AG09309 (cell line): ENCODE results near the gene CDC42SE1.

ENCODE experiments used
- DNase-seq: peaks from one replicate; pipeline ENCODE4 v3.0.0-alpha.2; 2010; ENCODE audit warnings: low read depth
- H3K4me3 ChIP-seq: 2 replicates; pipeline ENCODE4 v1.5.1; 2011; ENCODE audit warnings: mild to moderate bottlenecking, low read depth, low read length, moderate library complexity; ENCODE audit not compliant: control insufficient read depth
- TF ChIP-seq, protein P1 (sequence below): IDR thresholded peaks from 2 replicates; pipeline ENCODE4 v1.5.1; 2011; ENCODE audit warnings: mild to moderate bottlenecking, low read depth, low read length, inconsistent platforms; ENCODE audit not compliant: insufficient read depth, control insufficient read depth; ENCODE audit errors: missing control alignments

CDC42SE1 gene

DNA sequence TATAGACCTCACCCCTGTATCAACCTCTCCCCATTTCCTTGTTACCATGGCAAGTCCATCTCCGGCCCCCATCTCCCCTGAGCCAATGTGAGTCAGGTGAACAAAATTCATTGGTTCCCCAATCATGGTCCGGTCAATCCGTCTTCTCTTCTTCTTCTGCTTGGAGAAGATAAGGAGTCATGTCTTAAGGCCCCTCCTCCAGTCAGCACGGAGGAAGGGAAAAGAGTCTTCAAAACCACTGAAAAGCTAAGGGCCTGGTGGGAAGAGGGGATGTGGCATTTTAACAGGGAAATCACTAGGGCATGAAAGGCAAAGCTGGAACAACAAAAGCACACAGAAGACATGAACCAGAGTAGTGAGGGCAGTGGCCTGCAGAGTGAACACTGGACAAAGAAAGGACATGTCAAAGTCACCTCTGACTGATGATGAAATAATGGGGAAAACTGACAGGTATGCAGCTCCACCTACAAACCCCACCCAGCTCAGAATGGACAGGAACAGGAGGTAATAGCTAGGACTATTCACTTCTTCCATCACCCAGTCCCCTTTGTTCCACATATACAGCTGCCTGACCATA lies 4.4 kb downstream of the CDC42SE1 start:
- no peak for DNase-seq
- TF ChIP-seq, protein P1, sequence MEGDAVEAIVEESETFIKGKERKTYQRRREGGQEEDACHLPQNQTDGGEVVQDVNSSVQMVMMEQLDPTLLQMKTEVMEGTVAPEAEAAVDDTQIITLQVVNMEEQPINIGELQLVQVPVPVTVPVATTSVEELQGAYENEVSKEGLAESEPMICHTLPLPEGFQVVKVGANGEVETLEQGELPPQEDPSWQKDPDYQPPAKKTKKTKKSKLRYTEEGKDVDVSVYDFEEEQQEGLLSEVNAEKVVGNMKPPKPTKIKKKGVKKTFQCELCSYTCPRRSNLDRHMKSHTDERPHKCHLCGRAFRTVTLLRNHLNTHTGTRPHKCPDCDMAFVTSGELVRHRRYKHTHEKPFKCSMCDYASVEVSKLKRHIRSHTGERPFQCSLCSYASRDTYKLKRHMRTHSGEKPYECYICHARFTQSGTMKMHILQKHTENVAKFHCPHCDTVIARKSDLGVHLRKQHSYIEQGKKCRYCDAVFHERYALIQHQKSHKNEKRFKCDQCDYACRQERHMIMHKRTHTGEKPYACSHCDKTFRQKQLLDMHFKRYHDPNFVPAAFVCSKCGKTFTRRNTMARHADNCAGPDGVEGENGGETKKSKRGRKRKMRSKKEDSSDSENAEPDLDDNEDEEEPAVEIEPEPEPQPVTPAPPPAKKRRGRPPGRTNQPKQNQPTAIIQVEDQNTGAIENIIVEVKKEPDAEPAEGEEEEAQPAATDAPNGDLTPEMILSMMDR: no peak
- no peak overlapping the region for H3K4me3 ChIP-seq

DNA sequence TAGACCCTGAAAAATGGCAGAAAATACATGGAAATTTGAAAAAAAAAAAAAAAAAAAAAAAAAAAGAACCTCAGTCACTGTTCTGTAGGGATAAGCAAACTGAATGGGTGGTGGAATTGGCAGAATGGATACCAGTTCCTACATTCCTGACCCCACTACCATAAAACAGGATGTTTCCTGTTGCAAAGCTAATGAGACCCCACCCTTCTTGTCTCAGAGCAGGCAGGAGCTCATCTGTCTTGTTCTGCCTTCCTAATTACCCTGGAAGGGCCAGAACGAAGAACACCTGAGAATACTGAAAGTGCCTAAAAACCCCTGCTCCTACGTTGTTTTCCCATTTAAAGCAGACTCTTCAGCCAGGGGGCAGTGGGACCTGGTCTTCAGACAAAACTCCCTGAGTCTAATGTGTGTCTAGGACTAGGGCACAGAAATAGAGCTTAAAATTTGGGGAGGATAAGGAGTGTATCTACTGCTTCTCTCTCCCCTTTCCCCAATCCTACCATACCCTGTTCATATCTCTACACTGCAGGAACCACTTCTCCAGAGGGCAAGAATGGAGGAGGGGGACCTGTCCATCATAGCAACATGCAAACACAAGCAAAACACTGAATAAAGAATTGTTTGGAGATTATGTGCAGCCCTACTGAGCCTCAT lies 7.9 kb downstream of the CDC42SE1 start:
- TF ChIP-seq, protein P1: no peak
- DNase-seq: no peak
- no peak overlapping the region for H3K4me3 ChIP-seq

DNA sequence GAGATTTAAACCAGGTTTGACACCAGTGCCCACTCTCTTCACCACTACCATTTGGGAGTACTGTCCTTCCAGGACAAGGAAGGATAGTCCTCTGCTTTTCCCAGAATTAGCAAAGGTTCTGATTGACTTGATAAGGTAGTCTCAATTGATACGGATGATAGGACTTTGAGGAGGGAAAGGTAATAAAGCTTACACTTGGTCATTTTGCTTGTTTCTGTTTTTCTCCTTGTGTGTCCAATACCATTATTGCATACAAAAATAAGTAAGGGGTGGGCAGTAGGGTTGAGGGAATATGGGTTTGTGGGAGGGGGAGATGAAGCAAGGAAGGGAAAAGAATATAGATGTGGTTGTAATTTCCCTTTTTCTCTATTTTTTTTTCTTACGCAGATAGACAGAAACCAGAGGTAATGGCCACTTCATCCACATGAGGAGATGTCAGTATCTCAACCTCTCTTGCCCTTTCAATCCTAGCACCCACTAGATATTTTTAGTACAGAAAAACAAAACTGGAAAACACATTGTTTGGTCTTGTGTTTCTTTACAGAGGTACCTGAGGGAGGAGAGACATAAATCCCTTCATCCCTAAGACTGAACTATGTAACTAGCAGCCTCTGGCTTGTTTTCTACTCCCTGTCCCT lies 9.3 kb downstream of the CDC42SE1 start:
- TF ChIP-seq, protein P1: no peak
- H3K4me3 ChIP-seq: no peak overlapping the region
- DNase-seq: no peak

DNA sequence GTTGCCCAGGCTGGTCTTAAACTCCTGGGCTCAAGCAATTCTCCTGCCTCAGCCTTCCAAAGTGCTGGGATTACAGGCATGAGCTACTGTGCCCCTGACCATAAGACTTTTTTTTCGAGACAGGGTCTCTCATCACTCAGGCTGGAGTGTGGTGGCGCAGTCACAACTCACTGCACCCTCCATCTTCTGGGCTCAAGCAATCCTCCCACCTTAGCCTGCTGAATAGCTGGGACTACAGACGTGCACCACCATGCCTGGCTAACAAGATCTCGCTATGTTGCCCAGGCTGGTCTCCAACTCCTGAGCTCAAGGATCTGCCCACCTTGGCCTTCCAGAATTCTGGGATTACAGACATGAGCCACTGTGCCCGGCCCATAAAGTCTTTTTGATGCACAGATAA lies 10.0 kb downstream of the CDC42SE1 start:
- TF ChIP-seq, protein P1: no peak
- DNase-seq: no peak
- H3K4me3 ChIP-seq: no peak overlapping the region

DNA sequence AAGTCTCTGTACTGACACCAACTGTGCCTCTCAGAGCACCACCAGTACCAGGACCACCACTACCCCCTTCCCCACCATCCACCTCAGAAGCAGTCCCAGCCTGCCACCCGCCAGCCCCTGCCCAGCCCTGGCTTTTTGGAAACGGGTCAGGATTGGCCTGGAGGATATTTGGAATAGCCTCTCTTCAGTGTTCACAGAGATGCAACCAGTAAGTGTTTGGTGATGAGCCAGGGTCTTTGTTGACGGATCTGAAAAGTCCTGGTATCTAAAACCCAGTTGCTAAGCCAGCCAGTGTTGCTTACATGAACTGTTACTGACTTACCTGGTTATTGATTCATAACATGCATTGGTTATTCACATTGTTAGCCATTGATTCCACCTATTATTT lies 10.8 kb downstream of the CDC42SE1 start:
- H3K4me3 ChIP-seq: peak overlapping the region; percentile 77
- DNase-seq: no peak

DNA sequence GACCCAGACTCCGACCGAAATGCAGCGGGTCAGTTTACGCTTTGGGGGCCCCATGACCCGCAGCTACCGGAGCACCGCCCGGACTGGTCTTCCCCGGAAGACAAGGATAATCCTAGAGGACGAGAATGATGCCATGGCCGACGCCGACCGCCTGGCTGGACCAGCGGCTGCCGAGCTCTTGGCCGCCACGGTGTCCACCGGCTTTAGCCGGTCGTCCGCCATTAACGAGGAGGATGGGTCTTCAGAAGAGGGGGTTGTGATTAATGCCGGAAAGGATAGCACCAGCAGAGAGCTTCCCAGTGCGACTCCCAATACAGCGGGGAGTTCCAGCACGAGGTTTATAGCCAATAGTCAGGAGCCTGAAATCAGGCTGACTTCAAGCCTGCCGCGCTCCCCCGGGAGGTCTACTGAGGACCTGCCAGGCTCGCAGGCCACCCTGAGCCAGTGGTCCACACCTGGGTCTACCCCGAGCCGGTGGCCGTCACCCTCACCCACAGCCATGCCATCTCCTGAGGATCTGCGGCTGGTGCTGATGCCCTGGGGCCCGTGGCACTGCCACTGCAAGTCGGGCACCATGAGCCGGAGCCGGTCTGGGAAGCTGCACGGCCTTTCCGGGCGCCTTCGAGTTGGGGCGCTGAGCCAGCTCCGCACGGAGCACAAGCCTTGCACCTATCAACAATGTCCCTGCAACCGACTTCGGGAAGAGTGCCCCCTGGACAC lies 11.3 kb downstream of the CDC42SE1 start:
- TF ChIP-seq, protein P1: peak; percentile 67
- H3K4me3 ChIP-seq: peak overlapping the region; percentile 77
- DNase-seq: no peak

More for the DNA sequence above, 10.8 kb downstream of the CDC42SE1 start:
- TF ChIP-seq, protein P1: no peak
